ENCODE results near the gene PHC1.
"Not testable (repeated sequence)": the region's sequence is repeated elsewhere in the genome, so short reads cannot be mapped to it uniquely, and the experiment has no call there.

PHC1 gene

DNA sequence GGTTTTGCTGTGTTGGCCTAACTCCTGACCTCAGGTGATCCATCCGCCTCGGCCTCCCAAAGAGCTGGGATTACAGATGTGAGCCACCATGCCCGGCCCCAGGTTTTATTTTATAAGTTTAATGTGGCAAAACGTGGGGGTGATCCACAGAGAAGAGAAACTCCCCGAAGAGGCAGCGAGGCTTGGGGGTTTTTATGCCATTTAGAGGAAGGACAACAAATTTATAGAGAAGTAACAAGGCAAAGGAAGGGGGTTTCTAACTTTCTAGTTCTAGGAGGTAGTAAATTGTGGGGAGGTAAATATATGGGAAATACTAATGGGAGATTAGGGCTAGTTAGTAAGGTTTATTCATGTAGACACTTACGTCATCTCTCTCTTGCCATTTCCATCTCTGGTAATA lies 17.2 kb upstream of the PHC1 start:
- no peak overlapping the region for H3K4me3 ChIP-seq (ENCODE audit: low read length)
- TF ChIP-seq, protein P1, sequence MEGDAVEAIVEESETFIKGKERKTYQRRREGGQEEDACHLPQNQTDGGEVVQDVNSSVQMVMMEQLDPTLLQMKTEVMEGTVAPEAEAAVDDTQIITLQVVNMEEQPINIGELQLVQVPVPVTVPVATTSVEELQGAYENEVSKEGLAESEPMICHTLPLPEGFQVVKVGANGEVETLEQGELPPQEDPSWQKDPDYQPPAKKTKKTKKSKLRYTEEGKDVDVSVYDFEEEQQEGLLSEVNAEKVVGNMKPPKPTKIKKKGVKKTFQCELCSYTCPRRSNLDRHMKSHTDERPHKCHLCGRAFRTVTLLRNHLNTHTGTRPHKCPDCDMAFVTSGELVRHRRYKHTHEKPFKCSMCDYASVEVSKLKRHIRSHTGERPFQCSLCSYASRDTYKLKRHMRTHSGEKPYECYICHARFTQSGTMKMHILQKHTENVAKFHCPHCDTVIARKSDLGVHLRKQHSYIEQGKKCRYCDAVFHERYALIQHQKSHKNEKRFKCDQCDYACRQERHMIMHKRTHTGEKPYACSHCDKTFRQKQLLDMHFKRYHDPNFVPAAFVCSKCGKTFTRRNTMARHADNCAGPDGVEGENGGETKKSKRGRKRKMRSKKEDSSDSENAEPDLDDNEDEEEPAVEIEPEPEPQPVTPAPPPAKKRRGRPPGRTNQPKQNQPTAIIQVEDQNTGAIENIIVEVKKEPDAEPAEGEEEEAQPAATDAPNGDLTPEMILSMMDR (IDR thresholded peaks at IDR 0.05; ENCODE audit: insufficient read depth, low read depth, low read length, missing control alignments): no peak
- no peak for DNase-seq (ENCODE audit: low read depth)

DNA sequence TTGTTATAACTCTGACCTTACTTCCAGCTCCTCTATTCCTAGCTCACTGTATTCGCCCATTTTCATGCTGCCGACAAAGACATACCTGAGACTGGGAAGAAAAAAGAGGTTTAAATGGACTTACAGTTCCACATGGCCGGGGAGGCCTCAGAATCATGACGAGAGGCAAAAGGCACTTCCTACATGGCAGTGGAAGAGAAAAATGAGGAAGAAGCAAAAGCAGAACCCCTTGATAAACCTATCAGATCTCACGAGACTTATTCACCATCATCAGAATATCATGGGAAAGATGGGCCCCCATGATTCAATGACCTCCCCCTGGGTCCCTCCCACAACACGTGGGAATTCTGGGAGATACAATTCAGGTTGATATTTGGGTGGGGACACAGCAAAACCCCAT lies 14.5 kb upstream of the PHC1 start:
- no peak for DNase-seq (ENCODE audit: low read depth)
- no peak overlapping the region for H3K4me3 ChIP-seq (ENCODE audit: low read length)
- TF ChIP-seq, protein P1 (IDR thresholded peaks at IDR 0.05; ENCODE audit: insufficient read depth, low read depth, low read length, missing control alignments): no peak

DNA sequence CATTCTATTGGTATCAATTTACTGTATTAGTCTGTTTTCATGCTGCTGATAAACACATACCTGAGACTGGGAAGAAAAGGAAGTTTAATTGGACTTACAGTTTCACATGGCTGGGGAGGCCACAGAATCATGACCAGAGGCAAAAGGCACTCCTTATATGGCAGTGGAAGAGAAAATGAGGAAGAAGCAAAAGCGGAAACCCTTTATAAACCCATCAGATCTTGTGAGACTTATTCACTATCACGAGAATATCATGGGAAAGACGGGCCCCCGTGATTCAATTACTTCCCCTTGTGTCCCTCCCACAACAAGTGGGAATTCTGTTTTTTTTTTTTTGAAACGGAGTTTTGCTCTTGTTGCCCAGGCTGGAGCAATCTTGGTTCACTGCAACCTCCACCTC lies 11.6 kb upstream of the PHC1 start:
- H3K4me3 ChIP-seq (ENCODE audit: low read length); DNase-seq (ENCODE audit: low read depth): not testable (repeated sequence)

DNA sequence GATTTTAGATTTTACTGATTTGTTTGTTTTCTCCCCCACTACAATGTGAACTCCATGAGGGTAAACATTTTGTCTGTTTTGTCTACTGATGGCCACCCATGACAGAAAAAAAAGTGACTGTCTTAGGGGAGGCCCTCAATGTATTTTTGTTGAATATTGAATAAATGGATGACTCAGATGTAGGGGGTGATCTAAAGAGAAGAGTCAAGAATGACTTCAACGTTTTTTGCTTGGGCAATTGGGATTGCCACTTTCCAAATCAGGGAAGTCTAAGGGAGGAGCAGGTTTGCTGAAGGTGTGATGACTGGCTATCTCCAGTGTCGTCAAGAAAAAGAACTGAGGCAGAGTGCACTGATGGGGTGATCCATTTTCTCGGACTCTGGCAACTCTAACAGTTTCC lies 10.7 kb upstream of the PHC1 start:
- DNase-seq (ENCODE audit: low read depth): no peak
- TF ChIP-seq, protein P1 (IDR thresholded peaks at IDR 0.05; ENCODE audit: insufficient read depth, low read depth, low read length, missing control alignments): no peak
- no peak overlapping the region for H3K4me3 ChIP-seq (ENCODE audit: low read length)

DNA sequence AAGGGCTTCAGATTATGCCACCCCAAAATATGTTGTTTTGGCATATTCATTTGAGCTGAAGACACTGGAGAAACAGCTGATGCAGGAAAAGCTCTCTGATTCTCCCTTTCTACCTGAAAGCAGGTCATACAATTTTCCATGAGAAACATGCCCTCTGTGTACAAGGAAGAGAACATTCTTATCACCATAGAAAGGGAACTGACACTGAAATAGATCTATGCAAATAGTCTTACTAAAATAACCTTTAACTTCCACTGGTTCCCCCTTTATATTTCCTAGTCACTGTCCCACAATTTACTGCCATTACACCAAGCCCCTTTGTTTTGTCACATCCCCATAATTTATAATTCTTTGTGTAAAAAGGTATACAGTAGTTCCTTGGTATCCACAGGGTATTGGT lies 9.6 kb upstream of the PHC1 start:
- H3K4me3 ChIP-seq (ENCODE audit: low read length): no peak overlapping the region
- no peak for DNase-seq (ENCODE audit: low read depth)
- TF ChIP-seq, protein P1 (IDR thresholded peaks at IDR 0.05; ENCODE audit: insufficient read depth, low read depth, low read length, missing control alignments): no peak

DNA sequence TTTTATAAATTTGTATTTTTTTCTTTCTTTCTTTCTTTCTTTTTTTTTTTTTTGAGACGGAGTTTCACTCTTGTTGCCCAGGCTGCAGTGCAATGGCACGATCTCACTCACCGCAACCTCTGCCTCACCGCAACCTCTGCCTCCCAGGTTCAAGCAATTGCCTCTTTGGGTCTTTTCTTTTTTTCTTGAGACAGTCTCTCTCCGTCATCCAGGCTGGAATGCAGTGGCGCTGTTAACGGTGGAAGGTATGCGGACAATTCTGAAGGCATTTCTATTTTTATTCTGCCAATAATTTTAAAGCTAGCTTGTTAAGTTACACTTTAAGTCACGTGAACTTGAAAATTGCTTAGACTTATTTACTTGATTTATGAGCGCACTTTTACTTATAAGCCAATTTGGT lies 8.8 kb upstream of the PHC1 start:
- no peak overlapping the region for H3K4me3 ChIP-seq (ENCODE audit: low read length)
- TF ChIP-seq, protein P1 (IDR thresholded peaks at IDR 0.05; ENCODE audit: insufficient read depth, low read depth, low read length, missing control alignments): no peak
- DNase-seq (ENCODE audit: low read depth): no peak

DNA sequence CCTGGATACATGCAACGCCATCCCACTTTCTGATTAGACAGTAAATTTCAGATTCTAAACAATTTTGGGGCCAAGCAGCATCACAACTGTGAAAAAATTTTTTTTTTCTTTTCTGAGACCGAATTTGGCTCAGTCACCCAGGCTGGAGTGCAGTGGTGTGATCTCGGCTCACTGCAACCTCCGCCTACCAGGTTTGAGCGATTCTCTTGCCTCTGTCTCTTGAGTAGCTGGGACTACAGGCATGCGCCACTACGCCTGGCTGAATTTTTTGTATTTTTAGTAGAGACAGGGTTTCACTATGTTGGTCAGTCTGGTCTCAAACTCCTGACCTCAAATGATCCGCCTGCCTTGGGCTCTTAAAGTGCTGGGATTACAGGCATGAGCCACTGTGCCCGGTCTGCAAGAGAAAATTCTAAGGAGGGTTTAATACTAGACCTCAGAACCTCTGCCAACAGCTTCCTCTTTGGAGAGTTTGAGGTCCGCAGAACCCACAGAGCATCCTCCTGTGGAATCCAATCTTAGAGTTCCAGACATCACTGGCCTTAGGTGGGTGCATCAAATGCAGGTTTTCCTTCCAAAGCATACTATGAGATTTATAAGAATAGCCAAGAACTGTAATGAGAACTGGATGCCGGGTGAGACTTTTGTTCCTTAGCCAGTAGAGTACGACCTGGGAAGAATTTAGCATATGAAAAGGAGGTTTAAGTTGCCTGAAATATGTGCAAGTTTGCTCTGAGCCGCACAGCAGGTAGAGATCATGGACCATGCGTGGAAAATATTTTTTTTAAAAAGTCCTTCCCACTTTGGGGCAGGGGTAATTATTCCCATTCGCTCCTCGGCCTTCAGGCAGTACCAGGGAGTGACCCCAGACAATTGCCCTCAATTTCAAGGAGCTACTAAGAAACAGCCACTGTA lies 7.8 kb upstream of the PHC1 start:
- DNase-seq (ENCODE audit: low read depth): no peak
- no peak overlapping the region for H3K4me3 ChIP-seq (ENCODE audit: low read length)
- TF ChIP-seq, protein P1 (IDR thresholded peaks at IDR 0.05; ENCODE audit: insufficient read depth, low read depth, low read length, missing control alignments): no peak
